Measurements from ENCODE around the gene ARMC9. TPM values are rescaled to one million over a fixed set of nuclear protein-coding genes. Genes with fewer than 3 reads are reported as not detected.

Gene ARMC9
- total and polyA plus RNA-seq, 2 of the 13 experiments (the other 11 are each of a cell fraction or from before 2014, with no cell fraction given): 9.1 to 12.8 TPM

DNA sequence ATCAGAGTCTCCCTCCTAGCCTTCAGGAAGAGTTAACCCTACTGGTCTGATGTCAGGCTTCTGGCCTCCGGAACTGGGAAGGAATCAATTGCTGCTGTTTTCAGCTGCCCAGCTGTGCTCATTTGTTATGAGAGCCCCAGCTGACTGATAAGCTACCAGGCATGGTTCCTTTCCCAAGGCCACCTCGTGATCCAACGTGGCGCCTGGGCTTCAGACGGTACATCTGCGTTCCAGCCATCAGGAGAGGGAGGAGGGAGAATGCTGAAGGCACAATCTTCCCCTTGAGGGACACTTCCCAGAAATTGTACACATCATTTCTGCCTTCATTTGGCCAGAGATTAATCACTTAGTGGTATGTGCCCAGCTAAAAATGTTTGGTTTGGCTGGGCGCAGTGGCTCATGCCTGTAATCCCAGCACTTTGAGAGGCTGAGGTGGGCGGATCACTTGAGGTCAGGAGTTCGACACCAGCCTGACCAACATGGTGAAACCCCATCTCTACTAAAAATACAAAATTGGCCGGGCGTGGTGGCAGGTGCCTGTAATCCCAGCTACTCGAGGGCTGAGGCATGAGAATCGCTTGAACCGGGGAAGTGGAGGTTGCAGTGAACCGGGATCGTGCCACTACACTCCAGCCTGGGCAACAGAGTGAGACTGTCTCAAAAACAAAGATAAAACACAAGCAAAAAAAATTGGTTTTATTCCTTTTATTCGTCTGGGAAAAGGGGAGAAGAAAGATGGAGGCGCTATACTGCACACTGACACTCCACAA, 10.5 kb upstream of the ARMC9 start (continued):
- TF ChIP-seq SP2 (CRISPR knock-in tag; IDR thresholded peaks at IDR 0.05): no peak
- TF ChIP-seq ZNF431 (CRISPR knock-in tag; IDR thresholded peaks at IDR 0.05; ENCODE audit: borderline replicate concordance, low read depth): no peak; the same call in 1 of the 2 replicates
- TF ChIP-seq NBN (conservative IDR thresholded peaks at IDR 0.05): no peak
- TF ChIP-seq ZBTB21 (CRISPR knock-in tag; IDR thresholded peaks at IDR 0.05): peak; percentile 61; the same call in 1 of the 2 replicates
- TF ChIP-seq, protein P1, sequence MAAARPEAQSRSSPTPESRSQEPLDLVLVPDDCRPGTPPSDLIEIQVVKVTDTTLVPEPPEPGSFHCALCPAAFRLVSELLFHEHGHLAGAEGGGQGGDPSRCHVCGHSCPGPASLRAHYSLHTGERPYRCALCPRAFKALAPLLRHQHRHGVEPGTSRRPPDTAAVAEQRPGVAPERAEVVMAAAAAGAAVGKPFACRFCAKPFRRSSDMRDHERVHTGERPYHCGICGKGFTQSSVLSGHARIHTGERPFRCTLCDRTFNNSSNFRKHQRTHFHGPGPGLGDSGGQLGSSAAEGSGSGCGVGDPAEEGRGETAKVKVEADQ (CRISPR knock-in tag; IDR thresholded peaks at IDR 0.05; ENCODE audit: borderline replicate concordance): no peak; the same call in 1 of the 2 replicates
- TF ChIP-seq, protein P2, sequence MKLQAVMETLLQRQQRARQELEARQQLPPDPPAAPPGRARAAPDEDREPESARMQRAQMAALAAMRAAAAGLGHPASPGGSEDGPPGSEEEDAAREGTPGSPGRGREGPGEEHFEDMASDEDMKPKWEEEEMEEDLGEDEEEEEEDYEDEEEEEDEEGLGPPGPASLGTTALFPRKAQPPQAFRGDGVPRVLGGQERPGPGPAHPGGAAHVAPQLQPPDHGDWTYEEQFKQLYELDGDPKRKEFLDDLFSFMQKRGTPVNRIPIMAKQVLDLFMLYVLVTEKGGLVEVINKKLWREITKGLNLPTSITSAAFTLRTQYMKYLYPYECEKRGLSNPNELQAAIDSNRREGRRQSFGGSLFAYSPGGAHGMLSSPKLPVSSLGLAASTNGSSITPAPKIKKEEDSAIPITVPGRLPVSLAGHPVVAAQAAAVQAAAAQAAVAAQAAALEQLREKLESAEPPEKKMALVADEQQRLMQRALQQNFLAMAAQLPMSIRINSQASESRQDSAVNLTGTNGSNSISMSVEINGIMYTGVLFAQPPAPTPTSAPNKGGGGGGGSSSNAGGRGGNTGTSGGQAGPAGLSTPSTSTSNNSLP (IDR thresholded peaks at IDR 0.05; ENCODE audit: low read depth, low read length): peak; percentile 94
- TF ChIP-seq, protein P3, sequence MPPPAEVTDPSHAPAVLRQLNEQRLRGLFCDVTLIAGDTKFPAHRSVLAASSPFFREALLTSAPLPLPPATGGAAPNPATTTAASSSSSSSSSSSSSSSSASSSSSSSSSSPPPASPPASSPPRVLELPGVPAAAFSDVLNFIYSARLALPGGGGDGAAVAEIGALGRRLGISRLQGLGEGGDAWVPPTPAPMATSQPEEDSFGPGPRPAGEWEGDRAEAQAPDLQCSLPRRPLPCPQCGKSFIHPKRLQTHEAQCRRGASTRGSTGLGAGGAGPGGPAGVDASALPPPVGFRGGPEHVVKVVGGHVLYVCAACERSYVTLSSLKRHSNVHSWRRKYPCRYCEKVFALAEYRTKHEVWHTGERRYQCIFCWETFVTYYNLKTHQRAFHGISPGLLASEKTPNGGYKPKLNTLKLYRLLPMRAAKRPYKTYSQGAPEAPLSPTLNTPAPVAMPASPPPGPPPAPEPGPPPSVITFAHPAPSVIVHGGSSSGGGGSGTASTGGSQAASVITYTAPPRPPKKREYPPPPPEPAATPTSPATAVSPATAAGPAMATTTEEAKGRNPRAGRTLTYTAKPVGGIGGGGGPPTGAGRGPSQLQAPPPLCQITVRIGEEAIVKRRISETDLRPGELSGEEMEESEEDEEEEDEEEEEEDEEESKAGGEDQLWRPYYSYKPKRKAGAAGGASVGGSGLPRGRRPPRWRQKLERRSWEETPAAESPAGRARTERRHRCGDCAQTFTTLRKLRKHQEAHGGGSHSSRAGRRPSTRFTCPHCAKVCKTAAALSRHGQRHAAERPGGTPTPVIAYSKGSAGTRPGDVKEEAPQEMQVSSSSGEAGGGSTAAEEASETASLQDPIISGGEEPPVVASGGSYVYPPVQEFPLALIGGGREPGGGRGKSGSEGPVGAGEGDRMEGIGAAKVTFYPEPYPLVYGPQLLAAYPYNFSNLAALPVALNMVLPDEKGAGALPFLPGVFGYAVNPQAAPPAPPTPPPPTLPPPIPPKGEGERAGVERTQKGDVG (CRISPR knock-in tag; IDR thresholded peaks at IDR 0.05; ENCODE audit: borderline replicate concordance): no peak; the same call in 1 of the 2 replicates
- no peak for TF ChIP-seq ZNF839 (CRISPR knock-in tag; IDR thresholded peaks at IDR 0.05; ENCODE audit: borderline replicate concordance)
- TF ChIP-seq, protein P4, sequence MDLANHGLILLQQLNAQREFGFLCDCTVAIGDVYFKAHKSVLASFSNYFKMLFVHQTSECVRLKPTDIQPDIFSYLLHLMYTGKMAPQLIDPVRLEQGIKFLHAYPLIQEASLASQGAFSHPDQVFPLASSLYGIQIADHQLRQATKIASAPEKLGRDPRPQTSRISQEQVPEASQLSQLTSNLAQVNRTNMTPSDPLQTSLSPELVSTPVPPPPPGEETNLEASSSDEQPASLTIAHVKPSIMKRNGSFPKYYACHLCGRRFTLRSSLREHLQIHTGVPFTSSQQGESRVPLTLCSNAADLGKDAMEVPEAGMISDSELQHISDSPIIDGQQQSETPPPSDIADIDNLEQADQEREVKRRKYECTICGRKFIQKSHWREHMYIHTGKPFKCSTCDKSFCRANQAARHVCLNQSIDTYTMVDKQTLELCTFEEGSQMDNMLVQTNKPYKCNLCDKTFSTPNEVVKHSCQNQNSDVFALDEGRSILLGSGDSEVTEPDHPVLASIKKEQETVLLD (CRISPR knock-in tag; IDR thresholded peaks at IDR 0.05; ENCODE audit: low read depth): no peak
- TF ChIP-seq, protein P5, sequence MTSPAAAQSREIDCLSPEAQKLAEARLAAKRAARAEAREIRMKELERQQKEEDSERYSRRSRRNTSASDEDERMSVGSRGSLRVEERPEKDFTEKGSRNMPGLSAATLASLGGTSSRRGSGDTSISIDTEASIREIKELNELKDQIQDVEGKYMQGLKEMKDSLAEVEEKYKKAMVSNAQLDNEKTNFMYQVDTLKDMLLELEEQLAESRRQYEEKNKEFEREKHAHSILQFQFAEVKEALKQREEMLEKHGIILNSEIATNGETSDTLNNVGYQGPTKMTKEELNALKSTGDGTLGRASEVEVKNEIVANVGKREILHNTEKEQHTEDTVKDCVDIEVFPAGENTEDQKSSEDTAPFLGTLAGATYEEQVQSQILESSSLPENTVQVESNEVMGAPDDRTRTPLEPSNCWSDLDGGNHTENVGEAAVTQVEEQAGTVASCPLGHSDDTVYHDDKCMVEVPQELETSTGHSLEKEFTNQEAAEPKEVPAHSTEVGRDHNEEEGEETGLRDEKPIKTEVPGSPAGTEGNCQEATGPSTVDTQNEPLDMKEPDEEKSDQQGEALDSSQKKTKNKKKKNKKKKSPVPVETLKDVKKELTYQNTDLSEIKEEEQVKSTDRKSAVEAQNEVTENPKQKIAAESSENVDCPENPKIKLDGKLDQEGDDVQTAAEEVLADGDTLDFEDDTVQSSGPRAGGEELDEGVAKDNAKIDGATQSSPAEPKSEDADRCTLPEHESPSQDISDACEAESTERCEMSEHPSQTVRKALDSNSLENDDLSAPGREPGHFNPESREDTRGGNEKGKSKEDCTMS (CRISPR knock-in tag; conservative IDR thresholded peaks at IDR 0.05): no peak
- TF ChIP-seq BHLHE40 (IDR thresholded peaks at IDR 0.05; ENCODE audit: low read length): no peak; the same call in 1 of the 2 replicates
- TF ChIP-seq MXD4 (CRISPR knock-in tag; IDR thresholded peaks at IDR 0.05): peak; percentile 63; the same call in 1 of the 2 replicates
- TF ChIP-seq, protein P6, sequence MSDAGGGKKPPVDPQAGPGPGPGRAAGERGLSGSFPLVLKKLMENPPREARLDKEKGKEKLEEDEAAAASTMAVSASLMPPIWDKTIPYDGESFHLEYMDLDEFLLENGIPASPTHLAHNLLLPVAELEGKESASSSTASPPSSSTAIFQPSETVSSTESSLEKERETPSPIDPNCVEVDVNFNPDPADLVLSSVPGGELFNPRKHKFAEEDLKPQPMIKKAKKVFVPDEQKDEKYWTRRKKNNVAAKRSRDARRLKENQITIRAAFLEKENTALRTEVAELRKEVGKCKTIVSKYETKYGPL (CRISPR knock-in tag; IDR thresholded peaks at IDR 0.05): no peak

All from HepG2 (cell line).